Smooth muscle cell (in vitro differentiated cells): ENCODE measurements around the gene THUMPD3. TPM values are rescaled to one million over a fixed set of nuclear protein-coding genes. Genes with fewer than 3 reads are reported as not detected.

Source experiments
- DNase-seq: peaks from one replicate; lab custom pipeline; 2025; ENCODE audit not compliant: unreplicated experiment; lab: John Stamatoyannopoulos, UW
- H2AFZ ChIP-seq: fragments of 200-600 bp; sonication (generic); 2 replicates; pipeline ENCODE4 v1.6.0; 2016; ENCODE audit warnings: antibody characterized with exemption, low read depth, mild to moderate bottlenecking
- H3F3A ChIP-seq: fragments of 200-600 bp; sonication (generic); 2 replicates; pipeline ENCODE4 v1.6.0; 2017; ENCODE audit warnings: antibody characterized with exemption, low read depth
- H3K27ac ChIP-seq: fragments of 200-600 bp; sonication (generic); 2 replicates; pipeline ENCODE4 v1.5.1; 2016; ENCODE audit warnings: low read depth, mild to moderate bottlenecking
- H3K27me3 ChIP-seq: fragments of 200-600 bp; sonication (generic); 2 replicates; pipeline ENCODE4 v1.6.1; 2016; ENCODE audit warnings: low read depth, mild to moderate bottlenecking
- H3K36me3 ChIP-seq: fragments of 200-600 bp; sonication (generic); 2 replicates; pipeline ENCODE4 v1.5.1; 2016; ENCODE audit warnings: low read depth
- H3K4me1 ChIP-seq: fragments of 200-600 bp; sonication (generic); 2 replicates; pipeline ENCODE4 v1.5.1; 2016; ENCODE audit warnings: low read depth
- H3K4me2 ChIP-seq: fragments of 200-600 bp; sonication (generic); 2 replicates; pipeline ENCODE4 v1.6.0; 2016; ENCODE audit warnings: mild to moderate bottlenecking
- H3K4me3 ChIP-seq: fragments of 200-600 bp; sonication (generic); 2 replicates; pipeline ENCODE4 v1.5.1; 2016; ENCODE audit warnings: mild to moderate bottlenecking
- H3K79me2 ChIP-seq: fragments of 200-600 bp; sonication (generic); 2 replicates; pipeline ENCODE4 v1.6.0; 2016; ENCODE audit warnings: low read depth, mild to moderate bottlenecking
- H3K9ac ChIP-seq: fragments of 200-600 bp; sonication (generic); 2 replicates; pipeline ENCODE4 v1.6.0; 2016; ENCODE audit warnings: low read depth
- H3K9me3 ChIP-seq: fragments of 200-600 bp; sonication (generic); replicated peaks from 2 replicates; pipeline ENCODE4 v1.5.1; 2016; ENCODE audit warnings: low read depth
- H4K20me1 ChIP-seq: fragments of 200-600 bp; sonication (generic); 2 replicates; pipeline ENCODE4 v1.6.0; 2016; ENCODE audit warnings: low read depth
- WGBS: methylation state at CpG from one replicate; pipeline ENCODE4 v1.1.7; 2016; ENCODE audit warnings: low lambda C conversion rate; 5-methylcytosine and 5-hydroxymethylcytosine counted together
- polyA plus RNA-seq: library from polyadenylated mRNA; unstranded; fragments of >200 nt; fragmentation: Nextera tagmentation; extraction: Ambion mirVana; gene quantifications from 2 replicates; pipeline ENCODE4 v1.2.1, GENCODE V29; 2016
- total RNA-seq: library from RNA; depleted of rRNA; stranded (reverse); fragments of >200 nt; gene quantifications from 2 replicates; pipeline ENCODE4 v1.2.3, GENCODE V29; 2014
- TF ChIP-seq, protein P1 (sequence below): fragments of 200-600 bp; sonication (generic); IDR thresholded peaks from 2 replicates; pipeline ENCODE4 v1.5.1; 2017; ENCODE audit warnings: borderline replicate concordance, mild to moderate bottlenecking, antibody characterized with exemption; ENCODE audit not compliant: insufficient read depth, poor library complexity, severe bottlenecking

Gene THUMPD3
- total and polyA plus RNA-seq, 2 experiments from 2014 or later = 11.6 to 19.5 TPM

DNA sequence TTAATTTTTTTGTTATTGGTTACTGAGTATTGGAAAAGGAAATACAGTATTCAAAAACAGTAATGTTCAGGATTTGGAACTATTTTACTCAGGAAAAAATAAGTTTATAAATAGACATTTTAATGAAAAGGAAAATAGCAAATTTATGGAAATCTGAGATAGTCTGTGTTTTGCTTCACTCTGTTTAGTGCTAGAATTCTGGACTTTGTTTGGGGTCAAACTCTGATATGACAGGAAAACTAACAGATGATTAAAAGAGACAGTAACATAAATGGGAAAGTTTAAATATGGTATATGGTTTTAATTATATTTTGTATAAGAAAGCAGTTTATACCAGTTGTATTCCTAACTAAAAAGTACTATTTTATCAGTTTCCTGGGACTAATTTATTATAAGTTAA is 52.0 kb downstream of the THUMPD3 start:
- peaks cover 33% of the 10 kb centered on the region for H3F3A ChIP-seq
- H3K9ac ChIP-seq = no peak overlapping the region
- H3K4me2 ChIP-seq = no peak overlapping the region
- DNase-seq = no peak
- peaks cover 3% of the 10 kb centered on the region for H3K4me1 ChIP-seq
- TF ChIP-seq, protein P1, sequence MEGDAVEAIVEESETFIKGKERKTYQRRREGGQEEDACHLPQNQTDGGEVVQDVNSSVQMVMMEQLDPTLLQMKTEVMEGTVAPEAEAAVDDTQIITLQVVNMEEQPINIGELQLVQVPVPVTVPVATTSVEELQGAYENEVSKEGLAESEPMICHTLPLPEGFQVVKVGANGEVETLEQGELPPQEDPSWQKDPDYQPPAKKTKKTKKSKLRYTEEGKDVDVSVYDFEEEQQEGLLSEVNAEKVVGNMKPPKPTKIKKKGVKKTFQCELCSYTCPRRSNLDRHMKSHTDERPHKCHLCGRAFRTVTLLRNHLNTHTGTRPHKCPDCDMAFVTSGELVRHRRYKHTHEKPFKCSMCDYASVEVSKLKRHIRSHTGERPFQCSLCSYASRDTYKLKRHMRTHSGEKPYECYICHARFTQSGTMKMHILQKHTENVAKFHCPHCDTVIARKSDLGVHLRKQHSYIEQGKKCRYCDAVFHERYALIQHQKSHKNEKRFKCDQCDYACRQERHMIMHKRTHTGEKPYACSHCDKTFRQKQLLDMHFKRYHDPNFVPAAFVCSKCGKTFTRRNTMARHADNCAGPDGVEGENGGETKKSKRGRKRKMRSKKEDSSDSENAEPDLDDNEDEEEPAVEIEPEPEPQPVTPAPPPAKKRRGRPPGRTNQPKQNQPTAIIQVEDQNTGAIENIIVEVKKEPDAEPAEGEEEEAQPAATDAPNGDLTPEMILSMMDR = no peak
- no peak overlapping the region for H3K4me3 ChIP-seq
- peaks cover 100% of the 10 kb centered on the region for H3K79me2 ChIP-seq
- peaks cover 100% of the 10 kb centered on the region for H4K20me1 ChIP-seq
- H3K27ac ChIP-seq = peak overlapping the region; percentile 53
- H3K36me3 ChIP-seq = no peaks in the 10 kb centered on the region
- no peaks in the 10 kb centered on the region for H3K9me3 ChIP-seq
- no peak overlapping the region for H2AFZ ChIP-seq
- H3K27me3 ChIP-seq = no peaks in the 10 kb centered on the region

DNA sequence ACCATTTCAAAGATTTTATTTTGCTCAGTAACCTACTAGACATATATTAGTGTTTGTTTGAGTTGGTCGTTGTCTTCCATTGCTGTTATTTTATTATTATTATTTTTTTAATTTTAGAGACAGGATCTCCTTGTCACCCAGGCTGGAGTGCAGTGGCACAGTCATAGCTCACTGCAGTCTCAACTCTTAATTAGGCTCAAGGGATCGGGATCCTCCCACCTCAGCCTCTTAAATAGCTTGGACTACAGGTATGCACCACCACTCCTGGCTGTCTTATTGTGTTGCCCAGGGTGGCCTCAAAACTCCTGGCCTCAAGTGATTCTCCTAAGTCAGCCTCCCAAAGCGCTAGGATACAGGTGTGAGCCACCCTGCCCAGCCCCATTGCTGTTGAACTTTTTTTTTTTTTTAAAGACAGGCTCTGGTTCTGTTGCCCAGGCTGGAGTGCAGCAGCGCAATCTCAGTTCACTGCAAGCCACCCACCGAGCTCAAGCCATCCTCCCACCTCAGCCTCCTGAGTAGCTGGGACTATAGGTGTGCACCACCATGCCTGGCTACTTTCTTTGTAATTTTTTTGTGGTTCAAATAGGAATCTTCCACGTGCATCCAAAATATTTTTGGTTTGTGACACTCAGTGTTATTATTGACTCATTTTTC is 52.8 kb downstream of the THUMPD3 start:
- Histone ChIP-seq H3K36me3 (no peaks in the 10 kb centered on the region), H3K79me2 (peaks cover 100% of the 10 kb centered on the region), H3K27me3 (no peaks in the 10 kb centered on the region), H3K9ac (no peak overlapping the region), H4K20me1 (peaks cover 100% of the 10 kb centered on the region), H3F3A (peaks cover 38% of the 10 kb centered on the region), H3K4me1 (peaks cover 8% of the 10 kb centered on the region), H3K27ac (peak overlapping the region; percentile 53), H3K4me2 (peak overlapping the region; percentile 51), H3K9me3 (no peaks in the 10 kb centered on the region), H2AFZ (no peak overlapping the region), H3K4me3 (no peak overlapping the region)
- DNase-seq = no peak
- 88% methylated on average over 6 of the region's 6 CpGs for WGBS
- TF ChIP-seq, protein P1 = no peak

DNA sequence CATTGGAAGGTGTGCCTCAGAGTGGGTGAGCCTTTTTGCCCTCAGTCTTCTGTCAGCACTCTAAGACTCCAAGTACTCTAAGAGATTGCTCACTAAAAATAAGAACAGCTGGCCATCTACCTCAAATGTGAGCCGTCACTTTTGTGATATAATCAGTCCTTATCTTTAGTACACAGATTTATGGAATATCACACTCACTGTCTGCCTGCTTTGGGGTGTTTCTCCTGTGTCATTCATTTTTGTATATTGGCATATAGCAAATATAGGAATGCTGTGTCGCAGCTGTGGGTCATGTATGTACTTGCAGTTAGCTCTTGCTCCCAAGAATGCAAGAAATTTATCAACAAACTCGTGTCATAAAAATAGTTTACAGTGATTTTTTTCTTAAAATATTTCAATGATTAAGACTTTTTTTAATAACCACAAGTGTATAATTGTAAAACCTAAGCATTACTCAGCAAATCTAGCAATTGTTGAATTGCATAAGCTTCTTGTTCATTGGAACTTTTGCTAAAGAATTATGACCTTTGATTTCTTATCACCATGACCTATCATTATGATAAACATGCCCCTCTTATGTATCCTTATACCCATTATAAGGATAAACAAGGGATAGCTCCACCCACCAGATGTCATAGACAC is 53.4 kb downstream of the THUMPD3 start:
- Histone ChIP-seq H3K36me3 (no peaks in the 10 kb centered on the region), H3K9ac (no peak overlapping the region), H3K4me2 (peak overlapping the region; percentile 51), H3K4me1 (peaks cover 11% of the 10 kb centered on the region), H3K9me3 (no peaks in the 10 kb centered on the region), H2AFZ (no peak overlapping the region), H3K79me2 (peaks cover 100% of the 10 kb centered on the region), H3K27ac (peak overlapping the region; percentile 53), H4K20me1 (peaks cover 100% of the 10 kb centered on the region), H3K27me3 (no peaks in the 10 kb centered on the region), H3F3A (peaks cover 44% of the 10 kb centered on the region), H3K4me3 (no peak overlapping the region)
- DNase-seq = no peak
- 56% methylated on average over 3 of the region's 3 CpGs for WGBS
- TF ChIP-seq, protein P1 = no peak
